Measurements from ENCODE around the gene ADAM11.

DNA sequence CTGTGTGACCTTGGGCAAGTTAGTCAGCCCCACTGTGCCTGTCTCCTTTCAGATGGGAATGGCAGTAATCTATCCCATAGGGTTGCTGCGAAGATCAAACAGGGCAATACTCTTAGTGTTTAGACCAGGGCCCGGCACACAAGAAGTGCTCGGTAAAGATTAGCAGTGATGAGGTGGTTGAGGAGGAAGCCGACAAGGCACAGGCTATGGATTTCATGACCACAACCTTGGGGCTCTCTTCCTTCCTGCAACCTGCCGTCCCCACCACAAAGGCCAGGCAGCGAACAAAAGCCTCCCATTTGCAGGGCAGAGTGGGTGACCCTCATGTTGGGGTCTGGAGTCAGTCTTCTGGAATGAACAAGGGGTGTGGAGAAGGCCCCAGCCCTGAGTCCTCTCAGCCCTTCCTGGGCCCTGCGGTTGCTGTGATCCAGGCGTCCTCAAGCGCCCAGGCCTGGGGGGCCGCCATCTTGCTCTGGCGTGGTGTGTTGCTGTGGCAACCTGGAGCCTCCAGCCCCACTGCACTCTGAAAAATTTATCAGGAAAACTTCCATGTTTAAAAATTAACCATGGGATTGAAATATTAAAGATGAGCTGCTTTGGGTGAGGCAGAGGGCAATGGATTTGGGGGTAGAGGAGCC is 9.8 kb downstream of the ADAM11 start:
- no peak for TF ChIP-seq POLR2A (IDR thresholded peaks at IDR 0.05)
- TF ChIP-seq, protein P1, sequence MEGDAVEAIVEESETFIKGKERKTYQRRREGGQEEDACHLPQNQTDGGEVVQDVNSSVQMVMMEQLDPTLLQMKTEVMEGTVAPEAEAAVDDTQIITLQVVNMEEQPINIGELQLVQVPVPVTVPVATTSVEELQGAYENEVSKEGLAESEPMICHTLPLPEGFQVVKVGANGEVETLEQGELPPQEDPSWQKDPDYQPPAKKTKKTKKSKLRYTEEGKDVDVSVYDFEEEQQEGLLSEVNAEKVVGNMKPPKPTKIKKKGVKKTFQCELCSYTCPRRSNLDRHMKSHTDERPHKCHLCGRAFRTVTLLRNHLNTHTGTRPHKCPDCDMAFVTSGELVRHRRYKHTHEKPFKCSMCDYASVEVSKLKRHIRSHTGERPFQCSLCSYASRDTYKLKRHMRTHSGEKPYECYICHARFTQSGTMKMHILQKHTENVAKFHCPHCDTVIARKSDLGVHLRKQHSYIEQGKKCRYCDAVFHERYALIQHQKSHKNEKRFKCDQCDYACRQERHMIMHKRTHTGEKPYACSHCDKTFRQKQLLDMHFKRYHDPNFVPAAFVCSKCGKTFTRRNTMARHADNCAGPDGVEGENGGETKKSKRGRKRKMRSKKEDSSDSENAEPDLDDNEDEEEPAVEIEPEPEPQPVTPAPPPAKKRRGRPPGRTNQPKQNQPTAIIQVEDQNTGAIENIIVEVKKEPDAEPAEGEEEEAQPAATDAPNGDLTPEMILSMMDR (IDR thresholded peaks at IDR 0.05), result no peak

All from adrenal gland (tissue), 5 donors.